Activated CD8-positive, alpha-beta memory T cell treated with anti-CD3 and anti-CD28 coated beads for 36 hours (primary cell): ENCODE measurements around the gene BCAS3. TPM values are rescaled to one million over a fixed set of nuclear protein-coding genes. Genes with fewer than 3 reads are reported as not detected.
"Not testable (repeated sequence)": the region's sequence is repeated elsewhere in the genome, so short reads cannot be mapped to it uniquely, and the experiment has no call there.

Source experiments
- CTCF ChIA-PET: fragments of 350-600 bp; sonication (Branson Sonifier 250); formaldehyde crosslinking; loops from one replicate; lab custom pipeline; 2021; ENCODE audit warnings: antibody characterized with exemption; lab: Charles Lee
- POLR2A ChIA-PET: fragments of 350-600 bp; sonication (Branson Sonifier 250); formaldehyde crosslinking; loops from one replicate; lab custom pipeline; 2021; ENCODE audit warnings: antibody characterized with exemption; lab: Charles Lee
- total RNA-seq, 2 experiments: library from RNA; stranded (reverse); gene quantifications; one replicate each; pipeline ENCODE4 v1.2.3, GENCODE V29; 2021

Gene BCAS3
- total RNA-seq, 2 experiments from 2014 or later = 6.9 to 9.3 TPM

GRCh38 chr17:61126473-61127249, 449.0 kb downstream of the BCAS3 start:
- ChIA-PET POLR2A (no interaction called here), CTCF (no interaction called here)

DNA sequence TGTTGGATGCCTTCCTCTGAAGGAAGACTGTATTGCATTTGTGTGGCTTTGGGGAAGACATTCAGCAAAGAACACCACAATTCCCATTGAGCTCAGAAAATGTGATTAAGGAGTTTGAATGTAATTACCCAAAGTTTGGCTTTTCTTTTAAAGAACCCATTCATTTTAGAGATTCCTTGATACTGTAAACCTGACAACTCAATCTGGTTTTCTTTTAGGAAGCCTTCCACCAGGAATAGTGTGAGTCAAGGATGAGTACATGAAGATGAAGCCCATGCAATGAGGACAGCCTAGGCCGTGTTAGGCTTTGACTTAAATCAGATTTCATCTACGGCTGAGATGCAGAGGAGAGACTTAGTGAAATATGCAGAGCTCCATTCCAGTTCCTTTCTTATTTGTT, 450.3 kb downstream of the BCAS3 start:
- CTCF ChIA-PET = no interaction called here

DNA sequence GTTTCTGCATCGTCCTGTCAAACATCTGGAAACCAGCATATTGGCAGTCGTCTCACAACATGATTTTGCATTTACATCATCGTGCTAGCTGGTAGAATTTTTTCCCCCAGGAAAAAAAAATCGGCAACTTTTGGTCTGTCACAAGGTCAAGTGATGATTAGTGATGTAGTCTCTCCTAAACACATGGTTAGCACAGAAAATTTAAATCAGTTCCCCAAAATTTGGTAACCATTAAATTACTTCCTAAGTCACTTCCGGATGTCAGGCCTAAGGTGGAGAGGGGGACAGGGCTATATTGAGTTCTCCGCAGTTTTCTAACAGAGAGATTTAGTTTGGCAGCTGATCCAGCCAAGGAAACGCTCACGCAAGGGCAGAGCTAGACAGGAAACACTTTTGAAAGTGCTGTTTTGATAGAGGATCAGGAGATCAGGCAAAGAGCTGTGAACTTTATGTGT, 451.0 kb downstream of the BCAS3 start:
- CTCF ChIA-PET = interaction anchor here (1.0 kb wide), 1 partner anchor 408 kb away, joined by 3 read pairs; no protein-coding TSS in a partner anchor
- POLR2A ChIA-PET = no interaction called here

More for the DNA sequence above, 450.3 kb downstream of the BCAS3 start:
- POLR2A ChIA-PET = no interaction called here

DNA sequence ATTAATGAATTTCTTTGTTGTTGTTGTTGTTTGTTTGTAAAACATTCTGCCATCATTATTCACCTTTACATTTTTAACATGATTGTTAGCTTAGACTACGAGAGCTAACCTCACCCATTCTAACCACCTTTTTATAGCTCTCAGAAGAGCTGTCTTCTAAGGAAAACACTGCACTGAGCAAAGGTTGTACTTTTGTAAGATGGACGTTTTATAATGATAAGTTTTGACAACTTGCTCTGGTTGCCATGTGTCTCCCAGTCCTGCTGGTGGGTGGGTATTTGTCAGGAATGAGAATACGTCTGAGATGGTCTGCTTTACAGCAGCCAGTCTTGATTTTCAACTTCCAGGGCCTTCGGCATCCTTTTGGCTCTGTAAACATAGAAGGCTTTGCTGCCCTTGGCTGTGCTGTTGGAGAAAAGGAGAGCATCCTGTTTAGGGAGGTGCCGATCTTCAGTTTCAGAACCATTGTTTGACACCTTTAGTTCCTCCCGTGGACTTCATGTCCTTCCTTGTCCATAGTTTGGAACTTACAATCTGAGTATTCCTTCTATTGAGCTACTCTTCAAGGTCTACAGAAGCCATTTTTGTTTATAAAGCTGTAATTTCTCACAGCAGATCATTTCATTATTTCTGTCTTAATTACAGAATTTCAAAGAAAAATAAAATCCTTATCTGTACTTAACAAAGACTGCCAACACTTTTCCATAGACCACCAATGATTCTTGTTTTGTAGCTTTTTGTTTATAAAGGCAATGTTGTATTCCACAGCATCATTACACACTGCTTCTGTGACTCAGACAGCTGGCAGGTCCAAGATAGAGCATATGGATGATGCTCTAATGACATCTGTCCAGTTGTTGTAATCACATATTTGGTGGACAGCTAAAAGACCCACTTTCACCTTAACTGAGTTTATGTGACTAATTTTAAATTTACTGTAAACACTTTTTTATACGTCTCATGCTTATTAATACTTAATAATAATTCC, 451.9 kb downstream of the BCAS3 start:
- ChIA-PET POLR2A (no interaction called here), CTCF (interaction anchor here (1.0 kb wide), 1 partner anchor 409 kb away, joined by 3 read pairs; no protein-coding TSS in a partner anchor)

- CTCF ChIA-PET = no interaction called here
Observed at GRCh38 chr17:61130330-61130729, 452.7 kb downstream of the BCAS3 start.

GRCh38 chr17:61131585-61131984, 453.9 kb downstream of the BCAS3 start:
- CTCF ChIA-PET = no interaction called here
- POLR2A ChIA-PET = no interaction called here

More at GRCh38 chr17:61130330-61130729, 452.7 kb downstream of the BCAS3 start:
- POLR2A ChIA-PET = no interaction called here

DNA sequence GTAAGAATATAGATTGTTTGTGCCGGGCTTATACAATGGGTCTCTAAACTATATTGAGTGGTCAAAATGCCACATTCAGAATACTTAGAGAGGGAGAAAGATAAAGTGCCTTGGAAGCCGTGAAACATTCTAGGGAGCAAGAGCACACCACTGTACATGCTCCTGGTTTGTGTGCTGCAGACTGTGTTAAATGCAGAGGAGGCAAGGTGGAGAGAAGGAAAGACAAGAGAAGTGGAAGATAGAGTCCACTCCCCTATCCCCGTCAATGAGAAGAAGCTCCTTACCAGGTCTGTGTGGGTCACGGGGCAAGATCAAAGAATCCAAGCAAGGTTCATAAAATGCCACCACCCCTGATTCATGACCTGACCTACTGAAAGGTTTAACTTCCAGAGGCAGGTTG, 454.9 kb downstream of the BCAS3 start:
- CTCF ChIA-PET = no interaction called here
- POLR2A ChIA-PET = no interaction called here

- ChIA-PET CTCF (no interaction called here), POLR2A (no interaction called here)
Observed at GRCh38 chr17:61133853-61134252, 456.2 kb downstream of the BCAS3 start.

DNA sequence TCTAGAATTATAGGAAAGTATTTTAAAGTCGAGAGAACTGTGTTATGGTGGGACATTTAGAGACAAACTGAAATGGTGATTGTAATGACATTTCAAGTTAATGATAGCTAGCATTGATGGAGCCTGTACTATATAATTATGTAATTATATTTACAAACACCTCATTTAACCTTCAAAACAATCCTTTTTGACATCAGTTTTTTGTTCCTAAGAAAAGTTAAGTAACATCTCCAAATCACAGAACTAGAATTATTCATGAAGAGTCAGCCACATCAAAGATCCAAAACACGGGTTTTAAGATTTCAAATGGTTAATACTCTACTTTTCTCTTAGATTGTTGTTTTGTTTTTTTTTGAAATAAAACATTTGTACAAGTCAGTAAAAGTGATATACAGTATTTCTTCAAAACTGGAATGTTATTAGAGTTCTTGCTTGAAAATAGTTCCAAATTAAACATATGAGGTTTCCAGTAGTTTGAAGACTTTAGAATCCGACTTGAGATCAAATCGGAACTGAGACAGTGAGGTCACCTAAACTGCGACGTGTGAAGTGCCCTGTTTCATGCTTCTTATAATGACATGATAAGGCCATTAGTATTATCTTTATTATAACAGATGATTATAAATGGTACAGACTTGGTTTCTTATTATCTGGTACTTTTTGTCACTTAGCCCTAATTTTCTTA, 457.0 kb downstream of the BCAS3 start:
- CTCF ChIA-PET = no interaction called here
- POLR2A ChIA-PET = no interaction called here

GRCh38 chr17:61135782-61136181, 458.1 kb downstream of the BCAS3 start:
- ChIA-PET CTCF (no interaction called here), POLR2A (no interaction called here)

DNA sequence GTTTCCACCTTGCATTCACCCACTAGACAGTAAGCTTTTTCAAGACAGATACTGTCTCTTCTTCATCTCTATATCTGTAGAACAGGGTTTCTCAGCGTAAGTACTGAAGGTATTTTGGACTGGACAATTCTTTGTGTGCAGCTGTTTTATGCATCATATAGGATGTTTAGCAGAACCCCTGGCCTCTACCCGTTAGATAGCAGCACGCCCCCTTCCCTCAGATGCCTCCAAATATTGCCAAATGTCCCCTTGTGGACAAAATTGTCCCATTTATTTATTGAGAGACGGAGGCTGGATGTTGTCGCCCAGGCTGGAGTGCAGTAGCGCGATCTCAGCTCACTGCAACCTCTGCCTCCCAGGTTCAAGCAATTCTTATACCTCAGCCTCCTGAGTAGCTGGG, 458.6 kb downstream of the BCAS3 start:
- CTCF ChIA-PET = no interaction called here
- POLR2A ChIA-PET = no interaction called here

GRCh38 chr17:61139219-61139618, 461.6 kb downstream of the BCAS3 start:
- ChIA-PET CTCF (no interaction called here), POLR2A (no interaction called here)

DNA sequence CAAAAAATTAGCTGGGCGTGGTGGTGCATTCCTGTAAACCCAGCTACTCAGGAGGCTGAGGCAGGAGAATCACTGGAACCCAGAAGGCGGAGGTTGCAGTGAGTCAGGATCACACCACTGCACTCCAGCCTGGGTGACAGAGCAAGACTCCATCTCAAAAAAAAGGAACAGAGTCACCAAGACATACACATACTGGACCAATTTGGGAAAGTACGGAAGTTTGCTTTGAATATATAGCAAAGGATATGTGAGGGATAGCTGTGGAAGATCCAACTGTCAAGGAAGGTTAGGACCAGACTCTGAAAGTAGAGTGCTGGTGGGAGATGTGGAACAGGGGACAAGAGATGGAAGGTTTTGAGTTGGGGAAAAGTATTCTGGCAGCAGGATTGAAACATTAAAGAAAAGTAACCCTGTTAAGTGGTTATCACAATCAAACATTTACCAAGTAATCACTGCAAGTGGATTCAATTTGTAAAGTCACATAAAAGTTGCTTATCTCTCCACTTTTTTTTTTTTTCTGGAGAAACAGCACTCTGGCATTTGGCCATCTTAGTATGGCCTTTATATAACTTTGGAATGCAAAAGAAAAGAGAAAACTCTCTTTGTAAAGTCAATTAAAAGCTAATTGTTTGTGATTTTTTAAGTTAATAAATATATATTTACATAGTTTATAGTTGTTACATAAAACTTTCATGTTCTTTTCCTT, 462.6 kb downstream of the BCAS3 start:
- ChIA-PET POLR2A (no interaction called here), CTCF (no interaction called here)

GRCh38 chr17:61143026-61143425, 465.4 kb downstream of the BCAS3 start:
- POLR2A ChIA-PET = no interaction called here
- CTCF ChIA-PET = interaction anchor here (0.6 kb wide), 1 partner anchor 338 kb away, joined by 3 read pairs; no protein-coding TSS in a partner anchor

- POLR2A ChIA-PET = no interaction called here
- CTCF ChIA-PET = no interaction called here
Observed at GRCh38 chr17:61144137-61144536, 466.5 kb downstream of the BCAS3 start.

- ChIA-PET POLR2A (no interaction called here), CTCF (no interaction called here)
Observed at GRCh38 chr17:61144617-61145564, 467.2 kb downstream of the BCAS3 start.

DNA sequence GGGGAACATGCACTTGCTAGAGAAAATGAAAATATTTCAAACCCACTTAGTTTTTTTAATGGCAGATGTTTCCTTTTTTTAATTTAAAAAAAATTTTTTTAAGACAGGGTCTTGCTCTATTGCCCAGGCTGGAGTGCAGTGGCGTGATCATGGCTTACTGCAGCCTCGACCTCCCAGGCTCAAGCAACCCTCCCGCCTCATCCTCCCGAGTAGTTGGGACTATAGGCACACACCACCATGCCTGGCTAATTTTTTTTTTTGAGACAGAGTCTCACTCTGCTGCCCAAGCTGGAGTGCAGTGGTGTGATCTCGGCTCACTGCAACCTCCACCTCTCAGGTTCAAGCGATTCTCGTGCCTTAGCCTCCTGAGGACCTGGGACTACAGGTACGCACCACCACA, 469.2 kb downstream of the BCAS3 start:
- CTCF ChIA-PET, POLR2A ChIA-PET: not testable (repeated sequence)
